Measurements from ENCODE around the gene P2RY12.

P2RY12 gene

GRCh38 chr3:151315136-151315535 is 69.4 kb downstream of the P2RY12 start:
- Histone ChIP-seq H3K27me3 (no peaks in the 10 kb centered on the region), H3K9me3 (no peaks in the 10 kb centered on the region), H3K4me1 (no peaks in the 10 kb centered on the region), H3K4me3 (no peak overlapping the region), H3K36me3 (no peaks in the 10 kb centered on the region), H3K27ac (no peak overlapping the region)
- no peak for DNase-seq
- intact Hi-C loops (cut with DNase I; ENCODE audit: low total_unique reads) = no loop called here
- TF ChIP-seq, protein P1, sequence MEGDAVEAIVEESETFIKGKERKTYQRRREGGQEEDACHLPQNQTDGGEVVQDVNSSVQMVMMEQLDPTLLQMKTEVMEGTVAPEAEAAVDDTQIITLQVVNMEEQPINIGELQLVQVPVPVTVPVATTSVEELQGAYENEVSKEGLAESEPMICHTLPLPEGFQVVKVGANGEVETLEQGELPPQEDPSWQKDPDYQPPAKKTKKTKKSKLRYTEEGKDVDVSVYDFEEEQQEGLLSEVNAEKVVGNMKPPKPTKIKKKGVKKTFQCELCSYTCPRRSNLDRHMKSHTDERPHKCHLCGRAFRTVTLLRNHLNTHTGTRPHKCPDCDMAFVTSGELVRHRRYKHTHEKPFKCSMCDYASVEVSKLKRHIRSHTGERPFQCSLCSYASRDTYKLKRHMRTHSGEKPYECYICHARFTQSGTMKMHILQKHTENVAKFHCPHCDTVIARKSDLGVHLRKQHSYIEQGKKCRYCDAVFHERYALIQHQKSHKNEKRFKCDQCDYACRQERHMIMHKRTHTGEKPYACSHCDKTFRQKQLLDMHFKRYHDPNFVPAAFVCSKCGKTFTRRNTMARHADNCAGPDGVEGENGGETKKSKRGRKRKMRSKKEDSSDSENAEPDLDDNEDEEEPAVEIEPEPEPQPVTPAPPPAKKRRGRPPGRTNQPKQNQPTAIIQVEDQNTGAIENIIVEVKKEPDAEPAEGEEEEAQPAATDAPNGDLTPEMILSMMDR (IDR thresholded peaks at IDR 0.05) = no peak

- DNase-seq = no peak
- H3K4me1 ChIP-seq = no peaks in the 10 kb centered on the region
- TF ChIP-seq, protein P1 (IDR thresholded peaks at IDR 0.05) = no peak
- H3K4me3 ChIP-seq = no peak overlapping the region
- no peaks in the 10 kb centered on the region for H3K36me3 ChIP-seq
- H3K27ac ChIP-seq = no peak overlapping the region
- intact Hi-C loops (cut with DNase I; ENCODE audit: low total_unique reads) = no loop called here
- H3K9me3 ChIP-seq = no peaks in the 10 kb centered on the region
- no peaks in the 10 kb centered on the region for H3K27me3 ChIP-seq
These were observed 70.0 kb downstream of the P2RY12 start for GRCh38 chr3:151314593-151314992.

DNA sequence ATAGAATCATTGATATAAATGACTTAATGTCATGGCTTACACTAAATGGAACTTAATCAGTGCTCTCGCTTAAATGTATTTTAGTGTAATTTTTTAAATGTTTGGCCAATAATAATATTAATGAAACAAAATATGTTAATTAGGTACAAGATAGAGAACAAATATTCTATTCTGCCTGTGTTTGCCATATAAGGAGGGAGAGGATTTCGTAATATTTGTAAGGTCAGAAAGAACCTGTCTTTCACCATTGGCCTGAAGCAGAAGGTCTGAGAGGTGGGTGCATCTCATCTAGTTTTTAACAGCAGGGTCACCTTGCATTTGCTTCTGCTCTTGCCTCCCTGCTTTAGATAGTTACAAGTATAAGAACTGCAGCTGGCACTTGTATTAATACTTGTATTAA is 70.4 kb downstream of the P2RY12 start:
- H3K27me3 ChIP-seq = no peaks in the 10 kb centered on the region
- H3K4me3 ChIP-seq = no peak overlapping the region
- TF ChIP-seq, protein P1 (IDR thresholded peaks at IDR 0.05) = no peak
- H3K27ac ChIP-seq = no peak overlapping the region
- no peaks in the 10 kb centered on the region for H3K9me3 ChIP-seq
- no peaks in the 10 kb centered on the region for H3K36me3 ChIP-seq
- H3K4me1 ChIP-seq = no peaks in the 10 kb centered on the region
- DNase-seq = no peak
- intact Hi-C loops (cut with DNase I; ENCODE audit: low total_unique reads) = no loop called here

DNA sequence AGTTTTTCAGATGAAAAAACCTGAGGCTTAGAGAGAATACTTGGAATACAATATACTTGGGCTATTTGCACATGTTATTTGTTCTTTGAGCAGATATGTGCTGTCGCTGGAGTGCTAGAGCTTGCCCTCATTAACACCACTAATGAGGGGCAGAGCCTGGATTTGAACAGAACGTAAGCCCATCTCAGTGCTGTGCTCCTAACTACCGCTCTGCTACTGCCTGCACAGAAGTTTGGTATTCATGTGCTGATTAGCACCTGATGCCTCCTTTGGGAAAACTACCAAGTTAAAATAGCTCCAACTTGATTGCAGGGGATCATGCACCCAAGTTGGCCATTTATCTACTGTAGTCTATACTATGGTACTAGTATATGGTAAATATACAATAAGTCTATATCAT is 71.6 kb downstream of the P2RY12 start:
- intact Hi-C loops (cut with DNase I; ENCODE audit: low total_unique reads) = no loop called here
- no peak overlapping the region for H3K27ac ChIP-seq
- DNase-seq = no peak
- no peaks in the 10 kb centered on the region for H3K36me3 ChIP-seq
- no peak overlapping the region for H3K4me3 ChIP-seq
- no peaks in the 10 kb centered on the region for H3K9me3 ChIP-seq
- no peaks in the 10 kb centered on the region for H3K4me1 ChIP-seq
- no peaks in the 10 kb centered on the region for H3K27me3 ChIP-seq
- TF ChIP-seq, protein P1 (IDR thresholded peaks at IDR 0.05) = no peak

DNA sequence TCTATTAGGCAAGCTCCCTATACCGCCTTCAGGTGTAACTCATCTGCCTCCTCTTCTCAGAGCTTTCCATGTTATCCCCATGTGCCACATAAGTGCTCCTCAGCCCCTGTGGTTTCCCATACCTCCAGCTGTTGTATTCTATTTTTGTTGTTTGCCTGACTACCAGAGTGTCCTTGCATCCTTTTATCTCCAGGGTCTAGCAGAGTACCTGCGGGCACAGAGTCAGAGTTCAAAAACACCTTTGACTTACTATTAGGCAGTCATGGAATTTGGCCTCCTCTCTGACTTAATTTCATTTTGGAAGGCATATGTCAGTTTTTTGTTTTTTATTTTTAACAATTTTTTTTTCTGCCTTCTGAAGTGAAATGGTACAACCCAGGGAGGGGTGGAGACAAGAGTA is 75.0 kb downstream of the P2RY12 start:
- Histone ChIP-seq H3K4me1 (peaks cover 0 to 5% (median 2%) of the 10 kb centered on the region in 4 donors), H3K36me3 (no peaks in the 10 kb centered on the region), H3K27ac (no peak overlapping the region), H3K9me3 (no peaks in the 10 kb centered on the region), H3K27me3 (no peaks in the 10 kb centered on the region), H3K4me3 (no peak overlapping the region)
- no peak for DNase-seq
- TF ChIP-seq, protein P1 (IDR thresholded peaks at IDR 0.05) = no peak
- intact Hi-C loops (cut with DNase I; ENCODE audit: low total_unique reads) = no loop called here

All from tibial artery (tissue), 4 donors.